Measurements from ENCODE around the gene GPC6.

GPC6 gene

GRCh38 chr13:94007072-94007471, 780.5 kb downstream of the GPC6 start:
- H3K27ac ChIP-seq: no peak overlapping the region
- no peak for TF ChIP-seq CTCF (IDR thresholded peaks at IDR 0.05; ENCODE audit: low read depth, low read length)
- no peak for DNase-seq

DNA sequence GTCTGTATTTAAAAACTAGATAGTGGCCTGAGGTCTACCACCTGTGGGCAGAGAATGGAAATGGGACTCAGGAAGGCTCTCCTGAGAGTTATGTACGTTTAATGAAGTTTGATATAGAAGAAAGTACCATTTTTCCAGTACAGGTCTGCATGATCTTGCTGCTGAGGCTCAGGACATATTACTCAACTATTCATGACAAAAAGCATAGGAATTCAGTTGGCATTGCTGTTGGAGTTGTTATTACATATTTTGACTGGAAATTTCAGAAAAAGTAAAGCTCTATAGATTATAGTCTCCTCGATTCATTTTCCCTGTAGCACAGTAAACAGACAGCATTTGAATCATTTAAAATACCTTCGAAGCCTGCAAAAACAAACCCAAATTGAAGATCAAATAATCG, 783.1 kb downstream of the GPC6 start:
- TF ChIP-seq CTCF (IDR thresholded peaks at IDR 0.05; ENCODE audit: low read depth, low read length): no peak
- no peak for DNase-seq
- Histone ChIP-seq H3K4me3 (ENCODE audit: low read depth, low read length) (no peak overlapping the region), H3K9me3 (ENCODE audit: severe bottlenecking) (no peaks in the 10 kb centered on the region), H3K27me3 (ENCODE audit: insufficient read depth, low read depth, severe bottlenecking) (no peaks in the 10 kb centered on the region), H3K27ac (no peak overlapping the region), H3K36me3 (peaks cover 15% of the 10 kb centered on the region)

More at GRCh38 chr13:94007072-94007471, 780.5 kb downstream of the GPC6 start:
- peaks cover 12% of the 10 kb centered on the region for H3K36me3 ChIP-seq
- no peaks in the 10 kb centered on the region for H3K27me3 ChIP-seq (ENCODE audit: insufficient read depth, low read depth, severe bottlenecking)
- H3K9me3 ChIP-seq (ENCODE audit: severe bottlenecking): no peaks in the 10 kb centered on the region
- H3K4me3 ChIP-seq (ENCODE audit: low read depth, low read length): no peak overlapping the region

DNA sequence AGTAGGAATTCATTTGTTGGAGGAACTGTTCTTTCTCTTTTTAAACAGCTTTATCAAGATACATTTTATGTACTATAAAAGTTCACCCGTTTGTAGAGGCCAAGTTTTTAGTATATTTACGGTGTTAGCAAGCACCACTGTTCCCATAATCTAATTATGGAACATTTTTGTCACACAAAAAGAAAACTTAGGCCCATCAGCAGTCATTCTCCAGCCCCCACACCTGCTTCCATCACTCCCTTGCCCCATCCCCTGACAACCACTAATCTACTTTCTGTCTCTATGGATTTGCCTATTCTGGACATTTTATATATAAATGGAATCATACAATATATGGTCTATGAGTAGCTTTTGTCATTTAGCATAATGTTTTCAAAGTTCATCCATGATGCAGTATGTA, 787.9 kb downstream of the GPC6 start:
- no peak overlapping the region for H3K27ac ChIP-seq
- TF ChIP-seq CTCF (IDR thresholded peaks at IDR 0.05; ENCODE audit: low read depth, low read length): no peak

GRCh38 chr13:94020426-94020825, 793.8 kb downstream of the GPC6 start:
- Histone ChIP-seq H3K4me3 (ENCODE audit: low read depth, low read length) (no peak overlapping the region), H3K27me3 (ENCODE audit: insufficient read depth, low read depth, severe bottlenecking) (no peaks in the 10 kb centered on the region), H3K27ac (no peak overlapping the region), H3K9me3 (ENCODE audit: severe bottlenecking) (no peaks in the 10 kb centered on the region), H3K36me3 (no peaks in the 10 kb centered on the region)
- no peak for TF ChIP-seq CTCF (IDR thresholded peaks at IDR 0.05; ENCODE audit: low read depth, low read length)
- DNase-seq: no peak

More for the DNA sequence above, 787.9 kb downstream of the GPC6 start:
- Histone ChIP-seq H3K36me3 (peaks cover 6% of the 10 kb centered on the region), H3K27me3 (ENCODE audit: insufficient read depth, low read depth, severe bottlenecking) (no peaks in the 10 kb centered on the region), H3K9me3 (ENCODE audit: severe bottlenecking) (no peaks in the 10 kb centered on the region), H3K4me3 (ENCODE audit: low read depth, low read length) (no peak overlapping the region)
- DNase-seq: no peak

DNA sequence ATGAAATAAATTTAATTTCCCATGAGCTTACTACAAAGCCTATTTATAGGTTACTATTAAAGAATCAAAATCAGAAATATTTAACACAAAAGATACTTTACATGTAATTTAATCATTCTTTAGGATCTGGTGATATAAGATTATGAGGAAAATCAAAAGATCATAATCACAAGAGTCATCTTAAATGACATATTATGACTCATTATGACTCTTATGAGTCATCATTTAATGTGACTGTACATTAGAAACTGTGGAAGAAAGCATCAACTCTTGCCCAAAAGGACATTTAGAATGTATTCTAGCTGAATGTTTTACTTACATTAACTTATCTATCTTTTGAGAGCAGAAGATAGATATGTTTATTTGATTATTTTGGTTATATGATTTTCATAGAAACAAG, 794.2 kb downstream of the GPC6 start:
- DNase-seq: no peak
- no peaks in the 10 kb centered on the region for H3K9me3 ChIP-seq (ENCODE audit: severe bottlenecking)
- H3K27me3 ChIP-seq (ENCODE audit: insufficient read depth, low read depth, severe bottlenecking): no peaks in the 10 kb centered on the region
- no peak for TF ChIP-seq CTCF (IDR thresholded peaks at IDR 0.05; ENCODE audit: low read depth, low read length)
- no peak overlapping the region for H3K4me3 ChIP-seq (ENCODE audit: low read depth, low read length)
- H3K27ac ChIP-seq: no peak overlapping the region
- H3K36me3 ChIP-seq: no peaks in the 10 kb centered on the region

GRCh38 chr13:94028234-94028633, 801.6 kb downstream of the GPC6 start:
- no peak for TF ChIP-seq CTCF (IDR thresholded peaks at IDR 0.05; ENCODE audit: low read depth, low read length)
- Histone ChIP-seq H3K27ac (no peak overlapping the region), H3K4me3 (ENCODE audit: low read depth, low read length) (no peak overlapping the region), H3K36me3 (peaks cover 28% of the 10 kb centered on the region), H3K27me3 (ENCODE audit: insufficient read depth, low read depth, severe bottlenecking) (no peaks in the 10 kb centered on the region), H3K9me3 (ENCODE audit: severe bottlenecking) (no peaks in the 10 kb centered on the region)
- no peak for DNase-seq
